Type B pancreatic cell (in vitro differentiated cells): ENCODE measurements around the gene GMNC. TPM values are rescaled to one million over a fixed set of nuclear protein-coding genes. Genes with fewer than 3 reads are reported as not detected.

ENCODE experiments used
- DNase-seq: peaks from one replicate; pipeline ENCODE4 v3.0.0; 2021; ENCODE audit warnings: mixed read lengths; ENCODE audit not compliant: unreplicated experiment; ENCODE audit errors: extremely low spot score
- H3K27ac Mint-ChIP-seq: 2 replicates; pipeline ENCODE4 v1.8.0; 2021; ENCODE audit warnings: mild to moderate bottlenecking, mixed read lengths
- H3K27me3 Mint-ChIP-seq: 2 replicates; pipeline ENCODE4 v1.8.0; 2021; ENCODE audit warnings: mixed read lengths
- H3K36me3 Mint-ChIP-seq: 2 replicates; pipeline ENCODE4 v1.8.0; 2021; ENCODE audit warnings: mixed read lengths
- H3K4me1 Mint-ChIP-seq: one replicate; pipeline ENCODE4 v1.8.0; 2021; ENCODE audit warnings: mixed read lengths; ENCODE audit not compliant: unreplicated experiment
- H3K4me3 Mint-ChIP-seq: 2 replicates; pipeline ENCODE4 v1.8.0; 2021; ENCODE audit warnings: mild to moderate bottlenecking, mixed read lengths
- H3K9me3 Mint-ChIP-seq: 2 replicates; pipeline ENCODE4 v1.8.0; 2021; ENCODE audit warnings: mixed read lengths
- CTCF ChIP-seq: fragments of 200-600 bp; sonication (generic); conservative IDR thresholded peaks from 2 replicates; pipeline ENCODE4 v1.5.0; 2021; ENCODE audit warnings: antibody characterized with exemption, mild to moderate bottlenecking
- long read RNA-seq: library from polyadenylated mRNA; unstranded; transcript quantifications from one replicate; pipeline ENCODE4 v2.0.0, GENCODE V29; 2020
- total RNA-seq: library from RNA; stranded (reverse); gene quantifications from 2 replicates; pipeline ENCODE4 v1.2.1, GENCODE V29; 2021; ENCODE audit warnings: low replicate concordance

GMNC gene
- 2.8 and 3.0 TPM in 2 replicates for total RNA-seq
- long read RNA-seq, partial matches to known transcripts = 0 of 4 reads
- long read RNA-seq, other reads (novel, unspliced or antisense) = 4 of 4 reads

- H3K4me1 Mint-ChIP-seq = no peaks in the 10 kb centered on the region
- H3K4me3 Mint-ChIP-seq = peak within 1 kb of the TSS; percentile 90
- peaks cover 59% of the 10 kb centered on the region for H3K27me3 Mint-ChIP-seq
- TF ChIP-seq CTCF = no peak
- H3K9me3 Mint-ChIP-seq = no peaks in the 10 kb centered on the region
- peak within 1 kb of the TSS; percentile 85 for H3K27ac Mint-ChIP-seq
- peak; percentile 76 for DNase-seq
- no peaks in the 10 kb centered on the region for H3K36me3 Mint-ChIP-seq
These were observed at the start of gene GMNC for GRCh38 chr3:190862209-190863118. TSS of gene GMNC (minus strand) at chr3:190862694. CDS start at chr3:190862615, 79 bp downstream.

- no peaks in the 10 kb centered on the region for H3K9me3 Mint-ChIP-seq
- TF ChIP-seq CTCF = no peak
- no peaks in the 10 kb centered on the region for H3K36me3 Mint-ChIP-seq
- H3K27ac Mint-ChIP-seq = no peak overlapping the region
- peaks cover 10% of the 10 kb centered on the region for H3K27me3 Mint-ChIP-seq
- H3K4me1 Mint-ChIP-seq = no peaks in the 10 kb centered on the region
- no peak for DNase-seq
- no peak overlapping the region for H3K4me3 Mint-ChIP-seq
These were observed 48.9 kb upstream of the GMNC start for GRCh38 chr3:190911382-190911781.

GRCh38 chr3:190909908-190910307, 47.4 kb upstream of the GMNC start:
- H3K4me3 Mint-ChIP-seq = no peak overlapping the region
- TF ChIP-seq CTCF = no peak
- peaks cover 7% of the 10 kb centered on the region for H3K27me3 Mint-ChIP-seq
- H3K9me3 Mint-ChIP-seq = no peaks in the 10 kb centered on the region
- H3K36me3 Mint-ChIP-seq = no peaks in the 10 kb centered on the region
- no peaks in the 10 kb centered on the region for H3K4me1 Mint-ChIP-seq
- DNase-seq = no peak
- H3K27ac Mint-ChIP-seq = no peak overlapping the region

- Mint-ChIP-seq H3K27ac (no peak overlapping the region), H3K4me3 (no peak overlapping the region), H3K9me3 (peaks cover 7% of the 10 kb centered on the region), H3K36me3 (no peaks in the 10 kb centered on the region), H3K27me3 (no peaks in the 10 kb centered on the region), H3K4me1 (no peaks in the 10 kb centered on the region)
- DNase-seq = no peak
- no peak for TF ChIP-seq CTCF
These were observed 40.7 kb upstream of the GMNC start for GRCh38 chr3:190903156-190903555.

GRCh38 chr3:190902292-190902691, 39.8 kb upstream of the GMNC start:
- Mint-ChIP-seq H3K9me3 (peaks cover 7% of the 10 kb centered on the region), H3K4me1 (no peaks in the 10 kb centered on the region), H3K4me3 (no peak overlapping the region), H3K27ac (no peak overlapping the region), H3K27me3 (no peaks in the 10 kb centered on the region), H3K36me3 (no peaks in the 10 kb centered on the region)
- no peak for DNase-seq
- no peak for TF ChIP-seq CTCF
